Glutamatergic neuron (in vitro differentiated cells): Measurements from ENCODE around the gene SRMS. TPM values are rescaled to one million over a fixed set of nuclear protein-coding genes. Genes with fewer than 3 reads are reported as not detected.
A peak's percentile ranks its signal among the peaks of the same experiment; 100 is the strongest.

Source experiments
- DNase-seq: peaks from one replicate; pipeline ENCODE4 v3.0.0; 2022
- H3K27ac Mint-ChIP-seq: one replicate; pipeline ENCODE4 v1.8.0; 2020; ENCODE audit warnings: mild to moderate bottlenecking, mixed read lengths, inconsistent platforms; ENCODE audit not compliant: unreplicated experiment
- H3K27me3 Mint-ChIP-seq: one replicate; pipeline ENCODE4 v1.8.0; 2020; ENCODE audit warnings: mild to moderate bottlenecking, moderate library complexity, mixed read lengths, inconsistent platforms; ENCODE audit not compliant: unreplicated experiment
- H3K36me3 Mint-ChIP-seq: one replicate; pipeline ENCODE4 v1.8.0; 2020; ENCODE audit warnings: mild to moderate bottlenecking, mixed read lengths, inconsistent platforms; ENCODE audit not compliant: unreplicated experiment
- H3K4me1 Mint-ChIP-seq: one replicate; pipeline ENCODE4 v1.8.0; 2020; ENCODE audit warnings: mild to moderate bottlenecking, low read depth, mixed read lengths, inconsistent platforms; ENCODE audit not compliant: unreplicated experiment
- H3K4me3 Mint-ChIP-seq: one replicate; pipeline ENCODE4 v1.8.0; 2020; ENCODE audit warnings: mild to moderate bottlenecking, mixed read lengths, inconsistent platforms; ENCODE audit not compliant: unreplicated experiment
- H3K9me3 Mint-ChIP-seq: one replicate; pipeline ENCODE4 v1.8.0; 2020; ENCODE audit warnings: mild to moderate bottlenecking, moderate library complexity, mixed read lengths, inconsistent platforms; ENCODE audit not compliant: unreplicated experiment
- total RNA-seq: library from RNA; stranded (reverse); fragmentation: NEBNext Ultra II Directional; extraction: Animal tissue kit (Norgen Biotek cat#: 25700); gene quantifications from one replicate; pipeline ENCODE4 v1.2.1, GENCODE V29; 2021; ENCODE audit not compliant: unreplicated experiment
- TF ChIP-seq, protein P1 (sequence below): fragments of 200-600 bp; sonication (generic); IDR thresholded peaks from one replicate; pipeline ENCODE4 v1.5.0; 2021; ENCODE audit not compliant: partially characterized antibody, unreplicated experiment

The SRMS gene
- total RNA-seq, 1 donor from 2014 or later = not detected

DNA sequence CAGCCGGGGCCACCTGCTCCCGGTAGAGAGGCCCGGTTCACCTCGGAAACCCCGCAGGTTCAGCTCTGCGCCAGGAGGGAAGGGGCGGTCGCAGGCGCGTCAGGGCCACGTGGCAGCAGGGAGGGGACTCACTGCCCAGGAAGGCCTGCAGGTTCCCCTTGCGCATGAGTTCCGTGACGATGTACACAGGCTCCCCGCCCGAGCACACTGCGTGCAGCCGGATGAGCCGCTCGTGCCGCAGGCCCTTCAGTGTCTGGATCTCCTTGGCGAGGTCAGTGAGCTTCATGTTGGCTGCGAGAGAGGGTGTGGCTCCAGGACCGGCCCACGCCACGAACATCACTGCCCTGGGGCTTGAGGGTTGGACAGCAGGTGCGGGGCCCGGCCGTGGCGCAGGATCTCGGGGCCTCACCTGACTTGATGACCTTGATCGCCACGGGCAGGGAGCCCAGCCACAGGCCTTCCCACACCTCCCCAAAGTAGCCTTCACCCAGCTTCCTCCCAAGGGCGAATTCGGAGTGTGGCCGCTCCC lies 5.5 kb downstream of the SRMS start:
- TF ChIP-seq, protein P1, sequence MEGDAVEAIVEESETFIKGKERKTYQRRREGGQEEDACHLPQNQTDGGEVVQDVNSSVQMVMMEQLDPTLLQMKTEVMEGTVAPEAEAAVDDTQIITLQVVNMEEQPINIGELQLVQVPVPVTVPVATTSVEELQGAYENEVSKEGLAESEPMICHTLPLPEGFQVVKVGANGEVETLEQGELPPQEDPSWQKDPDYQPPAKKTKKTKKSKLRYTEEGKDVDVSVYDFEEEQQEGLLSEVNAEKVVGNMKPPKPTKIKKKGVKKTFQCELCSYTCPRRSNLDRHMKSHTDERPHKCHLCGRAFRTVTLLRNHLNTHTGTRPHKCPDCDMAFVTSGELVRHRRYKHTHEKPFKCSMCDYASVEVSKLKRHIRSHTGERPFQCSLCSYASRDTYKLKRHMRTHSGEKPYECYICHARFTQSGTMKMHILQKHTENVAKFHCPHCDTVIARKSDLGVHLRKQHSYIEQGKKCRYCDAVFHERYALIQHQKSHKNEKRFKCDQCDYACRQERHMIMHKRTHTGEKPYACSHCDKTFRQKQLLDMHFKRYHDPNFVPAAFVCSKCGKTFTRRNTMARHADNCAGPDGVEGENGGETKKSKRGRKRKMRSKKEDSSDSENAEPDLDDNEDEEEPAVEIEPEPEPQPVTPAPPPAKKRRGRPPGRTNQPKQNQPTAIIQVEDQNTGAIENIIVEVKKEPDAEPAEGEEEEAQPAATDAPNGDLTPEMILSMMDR = no peak
- no peak overlapping the region for H3K4me3 Mint-ChIP-seq
- peaks cover 3% of the 10 kb centered on the region for H3K4me1 Mint-ChIP-seq
- H3K9me3 Mint-ChIP-seq = peaks cover 8% of the 10 kb centered on the region
- peaks cover 4% of the 10 kb centered on the region for H3K27me3 Mint-ChIP-seq
- peaks cover 5% of the 10 kb centered on the region for H3K36me3 Mint-ChIP-seq
- H3K27ac Mint-ChIP-seq = no peak overlapping the region
- DNase-seq = no peak

DNA sequence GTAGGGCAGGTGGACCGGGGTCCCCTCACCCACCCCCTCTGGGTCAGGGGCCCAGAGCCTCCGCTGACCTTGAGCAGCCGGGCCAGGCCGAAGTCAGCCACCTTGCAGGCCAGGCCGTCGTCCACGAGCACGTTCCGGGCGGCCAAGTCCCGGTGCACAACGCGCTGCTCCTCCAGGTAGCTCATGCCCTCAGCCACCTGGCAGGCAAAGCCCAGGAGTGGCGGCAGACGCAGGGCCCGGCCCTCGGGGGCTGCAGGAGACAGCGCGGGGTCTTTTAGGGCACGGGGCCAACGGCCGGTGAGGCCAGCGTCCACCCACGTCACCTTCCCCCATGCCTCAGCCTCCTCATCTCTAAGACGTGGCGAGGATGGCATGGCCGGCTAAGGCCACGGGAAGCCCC lies 6.2 kb downstream of the SRMS start:
- TF ChIP-seq, protein P1 = no peak
- DNase-seq = no peak
- Mint-ChIP-seq H3K4me3 (no peak overlapping the region), H3K9me3 (peaks cover 8% of the 10 kb centered on the region), H3K27ac (no peak overlapping the region), H3K27me3 (peaks cover 6% of the 10 kb centered on the region), H3K36me3 (peaks cover 5% of the 10 kb centered on the region), H3K4me1 (peaks cover 3% of the 10 kb centered on the region)

DNA sequence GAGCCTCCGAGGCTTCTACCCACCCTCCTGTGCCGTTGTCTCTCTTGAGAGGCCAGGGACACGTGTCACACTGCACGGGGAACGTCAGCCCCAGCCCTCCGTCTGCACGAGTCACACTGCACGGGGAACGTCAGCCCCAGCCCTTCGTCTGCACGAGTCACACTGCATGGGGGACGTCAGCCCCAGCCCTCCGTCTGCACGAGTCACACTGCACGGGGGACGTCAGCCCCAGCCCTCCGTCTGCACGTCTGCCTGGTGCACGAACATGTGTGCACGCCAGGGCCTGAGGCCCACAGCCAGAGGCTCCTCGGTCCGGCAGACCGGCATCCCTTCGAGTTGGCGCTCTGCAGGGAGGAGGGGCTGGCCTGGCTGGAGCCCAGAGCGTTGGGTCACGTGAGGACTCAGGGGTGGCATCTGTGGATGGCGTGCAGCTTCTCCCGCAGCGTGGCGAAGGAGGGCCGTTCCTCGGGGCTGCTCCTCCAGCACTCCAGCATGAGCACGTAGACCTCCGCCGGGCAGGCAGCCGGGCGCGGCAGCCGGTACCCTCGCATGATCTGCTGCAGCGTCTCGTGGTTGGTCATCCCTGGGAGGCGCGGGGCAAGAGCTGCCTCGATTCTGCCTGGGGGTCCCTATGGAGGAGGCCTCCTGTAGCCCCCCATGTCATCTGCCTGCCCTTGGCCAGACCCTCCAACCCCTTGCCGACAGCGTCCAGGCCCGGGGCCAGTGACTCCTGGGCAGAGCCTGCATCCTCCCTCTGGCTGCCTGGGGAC lies 6.9 kb downstream of the SRMS start:
- H3K4me1 Mint-ChIP-seq = peaks cover 5% of the 10 kb centered on the region
- peaks cover 8% of the 10 kb centered on the region for H3K9me3 Mint-ChIP-seq
- peaks cover 8% of the 10 kb centered on the region for H3K27me3 Mint-ChIP-seq
- H3K4me3 Mint-ChIP-seq = no peak overlapping the region
- peaks cover 5% of the 10 kb centered on the region for H3K36me3 Mint-ChIP-seq
- H3K27ac Mint-ChIP-seq = no peak overlapping the region
- TF ChIP-seq, protein P1 = no peak
- no peak for DNase-seq

DNA sequence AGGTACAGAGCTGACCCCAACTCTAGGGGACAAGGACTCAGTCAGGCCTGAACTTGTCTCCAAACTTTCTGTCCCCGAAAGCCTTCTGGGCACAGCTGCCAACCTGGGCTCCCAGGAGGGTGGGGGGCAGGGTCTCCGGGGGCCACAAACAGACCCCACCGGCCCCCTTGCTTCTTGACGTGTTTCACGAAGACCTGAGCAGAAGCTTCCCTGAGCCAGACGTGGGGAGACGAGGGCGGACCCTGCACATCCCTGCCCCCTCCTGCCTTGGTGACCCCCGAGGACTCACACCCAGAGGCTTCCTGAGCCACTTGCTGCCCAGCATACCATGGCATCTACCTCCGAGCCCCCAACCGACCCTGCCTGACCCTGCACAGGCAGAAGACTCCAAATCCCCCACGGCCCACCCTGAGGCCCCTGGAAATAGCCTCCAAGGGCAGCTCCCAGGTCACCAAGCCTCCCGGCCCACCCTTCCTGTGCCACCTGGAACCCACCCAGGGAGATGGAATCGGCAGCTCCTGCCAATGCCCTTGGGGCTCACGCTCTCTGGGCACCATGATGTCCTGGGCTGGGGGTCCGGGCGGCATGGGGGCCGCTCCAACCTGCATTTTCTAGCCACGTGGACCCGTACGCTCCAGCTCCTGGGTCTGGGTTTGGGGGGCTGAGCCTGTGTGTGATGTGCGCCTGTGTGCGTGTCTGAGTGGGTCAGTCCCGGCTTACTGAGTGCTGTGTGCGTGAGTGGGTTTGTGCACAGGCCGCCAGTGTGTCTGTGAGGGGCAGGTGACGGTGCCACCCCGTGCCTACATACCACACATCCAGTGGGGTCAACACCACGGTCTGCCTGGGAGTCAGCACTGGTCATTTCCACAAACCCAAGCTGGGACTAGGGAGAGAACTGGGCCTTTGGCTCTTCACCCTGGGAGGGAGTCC lies 7.8 kb downstream of the SRMS start:
- Mint-ChIP-seq H3K36me3 (peaks cover 5% of the 10 kb centered on the region), H3K9me3 (peaks cover 8% of the 10 kb centered on the region), H3K4me3 (no peak overlapping the region), H3K27me3 (peaks cover 8% of the 10 kb centered on the region), H3K27ac (peak overlapping the region; percentile 22), H3K4me1 (peaks cover 6% of the 10 kb centered on the region)
- TF ChIP-seq, protein P1 = no peak
- no peak for DNase-seq
